Measurements from ENCODE around the gene FLNA. TPM values are rescaled to one million over a fixed set of nuclear protein-coding genes. Genes with fewer than 3 reads are reported as not detected.
A peak's percentile ranks its signal among the peaks of the same experiment; 100 is the strongest.

Gene FLNA
- total RNA-seq, 1 donor from 2014 or later: 1,080 TPM

- H3K4me3 ChIP-seq: no peak overlapping the region
- DNase-seq (no peak), ATAC-seq (no peak)
- no peak overlapping the region for H3K27ac ChIP-seq
- no peaks in the 10 kb centered on the region for H3K27me3 ChIP-seq (ENCODE audit: low read depth)
- H3K9me3 ChIP-seq: no peaks in the 10 kb centered on the region
- peak; percentile 25 for TF ChIP-seq CTCF (IDR thresholded peaks at IDR 0.05)
- peaks cover 5% of the 10 kb centered on the region for H3K36me3 ChIP-seq
- peaks cover 9% of the 10 kb centered on the region for H3K4me1 ChIP-seq
- intact Hi-C loops (cut with DNase I): no loop called here
Observed at GRCh38 chrX:154384284-154384892, 10.0 kb upstream of the FLNA start.

GRCh38 chrX:154383359-154384283 lies 9.2 kb upstream of the FLNA start:
- no peak for TF ChIP-seq CTCF (IDR thresholded peaks at IDR 0.05)
- no peaks in the 10 kb centered on the region for H3K27me3 ChIP-seq (ENCODE audit: low read depth)
- peaks cover 9% of the 10 kb centered on the region for H3K4me1 ChIP-seq
- H3K27ac ChIP-seq: no peak overlapping the region
- H3K36me3 ChIP-seq: peaks cover 5% of the 10 kb centered on the region
- ATAC-seq (no peak), DNase-seq (no peak)
- intact Hi-C loops (cut with DNase I): no loop called here
- no peaks in the 10 kb centered on the region for H3K9me3 ChIP-seq
- H3K4me3 ChIP-seq: no peak overlapping the region

- H3K4me1 ChIP-seq: peaks cover 12% of the 10 kb centered on the region
- no peak overlapping the region for H3K27ac ChIP-seq
- no peaks in the 10 kb centered on the region for H3K27me3 ChIP-seq (ENCODE audit: low read depth)
- DNase-seq (no peak), ATAC-seq (no peak)
- H3K36me3 ChIP-seq: peaks cover 5% of the 10 kb centered on the region
- intact Hi-C loops (cut with DNase I): no loop called here
- no peaks in the 10 kb centered on the region for H3K9me3 ChIP-seq
- no peak overlapping the region for H3K4me3 ChIP-seq
- TF ChIP-seq CTCF (IDR thresholded peaks at IDR 0.05): no peak
Observed at GRCh38 chrX:154382483-154383069, 8.1 kb upstream of the FLNA start.

GRCh38 chrX:154381271-154381670 lies 6.8 kb upstream of the FLNA start:
- H3K36me3 ChIP-seq: peaks cover 5% of the 10 kb centered on the region
- no peak overlapping the region for H3K27ac ChIP-seq
- H3K4me1 ChIP-seq: peaks cover 16% of the 10 kb centered on the region
- intact Hi-C loops (cut with DNase I): no loop called here
- no peaks in the 10 kb centered on the region for H3K27me3 ChIP-seq (ENCODE audit: low read depth)
- DNase-seq (no peak), ATAC-seq (no peak)
- TF ChIP-seq CTCF (IDR thresholded peaks at IDR 0.05): no peak
- H3K4me3 ChIP-seq: no peak overlapping the region
- H3K9me3 ChIP-seq: no peaks in the 10 kb centered on the region

GRCh38 chrX:154380787-154381186 lies 6.4 kb upstream of the FLNA start:
- no peak for TF ChIP-seq CTCF (IDR thresholded peaks at IDR 0.05)
- Histone ChIP-seq H3K36me3 (peaks cover 5% of the 10 kb centered on the region), H3K9me3 (no peaks in the 10 kb centered on the region), H3K27me3 (ENCODE audit: low read depth) (no peaks in the 10 kb centered on the region), H3K4me3 (peak overlapping the region; percentile 69), H3K27ac (no peak overlapping the region), H3K4me1 (peaks cover 16% of the 10 kb centered on the region)
- no peak for ATAC-seq
- intact Hi-C loops (cut with DNase I): no loop called here
- no peak for DNase-seq
